Spleen (tissue), 7 donors: ENCODE results near the gene DUSP10.

Source experiments
- CTCF ChIP-seq, 11 experiments: fragments of 200-600 bp in 7 of 11; fragments of 450-650 bp in 4 of 11; sonication (generic) in 4 of 11; IDR thresholded peaks in 8 of 11; conservative IDR thresholded peaks in 3 of 11; 1 replicate in 7 of 11; 2 replicates in 4 of 11; pipeline versions ENCODE4 v1.4.0 to v1.8.0; 2016 to 2021; ENCODE audit warnings: antibody characterized with exemption in 11 of 11, inconsistent platforms in 4 of 11, mild to moderate bottlenecking in 1 of 11
- POLR2A ChIP-seq, 3 donors: fragments of 450-650 bp; IDR thresholded peaks; one replicate each; pipeline ENCODE4 v1.5.1; 2017; ENCODE audit warnings: antibody characterized with exemption in 3 of 3, mild to moderate bottlenecking in 1 of 3
- donor health status: DM: no; HTN: no; CAD: no; lungs with moderate emphysema.
- donor health status: DM: no; HTN: no; CAD: no.
- donor health status: DM: no; HTN: no; CAD: no.

- TF ChIP-seq POLR2A (IDR thresholded peaks at IDR 0.05) (no peak), CTCF (IDR thresholded peaks at IDR 0.05 in 8 of 11, conservative IDR thresholded peaks at IDR 0.05 in 3 of 11) (no peak)
Measured at GRCh38 chr1:221727146-221728036, 14.5 kb downstream of the DUSP10 start.
